Measurements from ENCODE around the gene CHI3L2.
"Not testable (repeated sequence)": the region's sequence is repeated elsewhere in the genome, so short reads cannot be mapped to it uniquely, and the experiment has no call there.

The CHI3L2 gene

GRCh38 chr1:111202707-111203623, 24.5 kb upstream of the CHI3L2 start:
- no peak for DNase-seq

GRCh38 chr1:111203681-111204200, 23.8 kb upstream of the CHI3L2 start:
- DNase-seq = peak; percentile 89

DNA sequence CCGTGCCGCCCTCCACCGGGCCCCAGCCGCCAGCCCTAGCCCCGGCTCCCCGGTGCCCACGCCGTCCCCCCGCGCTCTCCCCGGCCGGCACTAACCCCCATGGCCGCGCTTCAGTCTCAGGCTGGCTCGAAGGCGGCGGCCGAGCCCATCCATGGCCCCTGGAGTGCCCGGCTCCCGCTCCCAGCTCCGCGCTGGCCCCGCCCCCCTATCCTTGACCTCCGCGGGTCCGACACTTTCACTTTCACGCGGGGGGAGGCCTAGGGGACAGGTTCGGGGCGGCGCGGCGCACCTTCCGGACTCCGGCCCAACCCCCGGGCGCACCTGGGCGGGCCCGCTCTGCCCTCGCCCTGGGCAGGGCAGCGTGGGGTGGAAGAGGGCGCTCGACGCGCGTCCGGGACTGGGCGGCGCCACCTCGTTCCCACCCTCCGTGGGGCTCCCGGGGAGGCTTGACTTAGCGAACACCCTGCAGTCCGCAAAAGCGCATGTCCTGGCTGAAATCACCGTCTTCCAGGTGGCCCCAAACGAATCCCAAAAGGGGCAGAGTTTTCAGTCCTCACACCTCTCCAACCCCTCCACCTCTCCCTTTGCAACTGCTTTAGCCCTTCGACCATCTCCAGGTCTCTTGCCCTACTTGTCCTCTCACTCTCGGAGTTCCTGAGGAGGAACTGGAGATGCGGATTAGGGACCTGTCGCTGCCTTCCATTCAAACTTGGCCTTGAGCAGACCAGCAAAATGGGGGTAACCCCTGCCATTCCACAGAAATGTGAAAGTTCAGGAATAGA, 23.1 kb upstream of the CHI3L2 start:
- DNase-seq = peak; percentile 85

GRCh38 chr1:111204983-111205713, 22.4 kb upstream of the CHI3L2 start:
- DNase-seq = no peak

- no peak for DNase-seq
Measured at GRCh38 chr1:111205714-111206050, 21.8 kb upstream of the CHI3L2 start.

DNA sequence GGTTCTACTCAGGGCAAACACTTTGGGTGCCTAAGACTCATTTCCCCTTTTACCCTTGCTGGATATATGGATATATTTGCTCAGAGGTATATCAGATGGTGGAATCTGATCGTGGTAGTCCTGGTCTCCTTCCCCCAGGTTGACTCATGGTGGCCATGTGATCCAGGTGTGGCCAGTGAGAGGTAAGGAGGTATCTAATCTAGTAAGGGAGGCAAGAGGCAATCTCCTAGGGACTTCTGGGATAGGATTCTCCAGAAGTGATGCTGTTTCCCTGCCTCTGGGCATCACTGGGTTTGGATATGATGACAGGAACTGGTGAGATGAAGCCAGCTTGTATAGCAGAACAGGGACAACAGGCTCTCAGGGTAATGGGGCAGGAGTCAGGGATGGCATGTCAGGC, 18.6 kb upstream of the CHI3L2 start:
- DNase-seq = no peak

DNA sequence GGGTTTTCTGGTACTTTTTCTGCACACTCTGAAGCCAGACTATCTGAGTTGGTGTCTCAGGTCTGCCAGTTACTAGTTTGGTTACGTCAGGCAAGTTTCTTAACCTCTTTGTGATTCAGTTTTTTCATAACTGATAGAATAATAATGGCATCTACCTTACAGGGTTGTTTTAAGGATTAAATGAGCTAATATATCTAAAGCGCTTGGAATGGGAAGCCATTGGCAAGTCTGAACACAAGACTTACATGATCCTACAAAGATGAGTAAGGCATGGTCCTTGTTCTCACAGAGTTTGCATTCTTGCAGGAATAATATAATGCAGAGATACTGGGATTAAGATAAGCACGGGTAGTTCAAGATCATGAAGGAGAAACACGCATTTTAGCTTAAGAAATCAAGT, 17.9 kb upstream of the CHI3L2 start:
- no peak for DNase-seq

DNA sequence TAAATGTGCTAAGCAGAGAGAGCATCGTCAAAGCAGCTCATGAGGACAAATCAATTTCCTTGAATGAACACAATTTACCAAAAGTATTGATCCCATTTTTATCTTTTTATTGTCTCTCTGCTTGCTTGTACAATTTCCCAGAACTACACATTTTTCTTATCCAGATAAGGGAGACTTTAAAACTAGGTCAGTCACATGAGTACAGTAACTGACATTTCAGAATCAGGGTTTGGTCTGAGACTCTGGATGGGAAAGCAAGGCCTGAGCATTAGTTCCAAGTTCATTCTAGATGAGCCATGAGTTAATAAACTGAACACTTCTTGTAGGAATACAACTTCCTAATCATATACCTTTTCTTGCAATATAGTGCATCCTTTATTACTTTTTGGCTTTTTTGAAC, 15.6 kb upstream of the CHI3L2 start:
- no peak for DNase-seq

DNA sequence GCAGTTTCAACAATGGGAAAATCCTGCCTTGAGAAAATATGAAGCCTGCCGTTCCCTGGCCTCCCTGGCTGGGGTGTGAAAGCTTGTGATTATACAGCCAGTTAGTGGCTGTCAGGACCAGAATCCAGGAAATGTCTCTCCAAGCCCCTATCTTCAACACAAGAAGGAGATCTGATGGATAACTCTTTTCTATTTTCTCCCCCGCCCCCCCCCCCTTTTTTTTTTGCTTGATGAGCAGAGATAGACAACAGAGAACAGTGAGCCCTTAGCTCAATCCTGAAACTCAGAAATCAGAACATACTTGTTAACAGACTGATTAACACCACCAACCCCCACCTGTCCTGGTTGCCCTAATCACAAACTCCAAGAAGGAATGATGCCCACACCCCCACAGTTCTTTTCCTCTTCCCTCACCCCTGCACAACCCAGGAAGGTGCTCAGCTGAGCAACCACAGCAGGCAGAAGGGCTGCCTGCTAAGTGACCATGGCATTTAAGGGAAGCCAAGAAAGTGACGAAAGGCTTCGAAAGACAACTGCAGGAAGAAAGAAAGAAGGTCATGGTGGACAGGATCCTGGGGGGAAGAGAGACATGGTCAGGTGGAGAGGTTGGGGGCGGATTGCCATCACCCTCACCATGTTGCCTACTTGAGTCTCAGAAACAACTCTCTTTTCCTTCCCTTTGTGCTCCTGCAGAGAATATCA, 14.7 kb upstream of the CHI3L2 start:
- no peak for DNase-seq

GRCh38 chr1:111213412-111213811, 14.1 kb upstream of the CHI3L2 start:
- no peak for DNase-seq

GRCh38 chr1:111214074-111214801, 13.3 kb upstream of the CHI3L2 start:
- DNase-seq = no peak

- DNase-seq = peak; percentile 65
Measured at GRCh38 chr1:111214884-111215283, 12.6 kb upstream of the CHI3L2 start.

GRCh38 chr1:111215285-111215684, 12.2 kb upstream of the CHI3L2 start:
- not testable (repeated sequence) for DNase-seq

GRCh38 chr1:111216751-111217150, 10.8 kb upstream of the CHI3L2 start:
- no peak for DNase-seq

- DNase-seq = no peak
Measured at GRCh38 chr1:111217183-111217910, 10.2 kb upstream of the CHI3L2 start.

DNA sequence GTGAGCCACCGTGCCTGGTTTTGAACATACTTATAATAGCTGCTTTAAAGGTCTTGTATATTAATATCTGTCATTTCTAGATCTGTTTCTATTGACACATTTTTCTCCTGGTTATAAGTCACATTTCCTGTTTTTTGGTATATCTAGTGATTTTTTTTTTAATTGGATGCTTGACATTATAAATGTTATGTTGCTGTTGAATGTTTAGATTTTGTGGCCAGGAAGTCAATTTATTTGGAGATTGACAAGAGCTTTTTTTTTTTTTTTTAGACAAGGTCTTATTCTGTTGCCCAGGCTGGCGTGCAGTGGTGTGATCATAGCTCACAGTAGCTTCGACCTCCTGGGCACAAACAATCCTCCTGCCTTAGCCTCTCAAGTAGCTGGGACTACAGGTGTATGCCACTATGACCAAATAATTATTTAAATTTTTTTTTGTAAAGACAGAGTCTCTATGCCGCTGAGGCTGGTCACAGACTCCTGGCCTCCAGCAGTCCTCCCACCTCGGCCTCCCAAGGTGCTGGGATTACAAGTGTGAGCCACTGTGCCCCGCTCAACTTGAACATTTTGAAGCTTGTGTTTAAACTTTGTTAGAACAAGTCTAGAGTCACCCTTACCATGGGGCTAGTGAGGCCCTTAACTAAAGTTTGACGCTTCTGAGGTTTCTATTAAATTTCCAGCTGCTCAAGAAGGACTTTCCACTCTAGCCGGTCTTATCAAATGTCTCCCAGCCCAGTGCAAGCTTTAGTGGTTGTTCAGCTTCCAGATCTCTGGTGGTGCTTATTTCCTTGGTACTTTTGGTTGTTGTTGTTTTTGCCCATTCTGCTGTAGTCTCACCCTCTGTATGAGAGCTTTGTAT, 8.6 kb upstream of the CHI3L2 start:
- no peak for DNase-seq

DNA sequence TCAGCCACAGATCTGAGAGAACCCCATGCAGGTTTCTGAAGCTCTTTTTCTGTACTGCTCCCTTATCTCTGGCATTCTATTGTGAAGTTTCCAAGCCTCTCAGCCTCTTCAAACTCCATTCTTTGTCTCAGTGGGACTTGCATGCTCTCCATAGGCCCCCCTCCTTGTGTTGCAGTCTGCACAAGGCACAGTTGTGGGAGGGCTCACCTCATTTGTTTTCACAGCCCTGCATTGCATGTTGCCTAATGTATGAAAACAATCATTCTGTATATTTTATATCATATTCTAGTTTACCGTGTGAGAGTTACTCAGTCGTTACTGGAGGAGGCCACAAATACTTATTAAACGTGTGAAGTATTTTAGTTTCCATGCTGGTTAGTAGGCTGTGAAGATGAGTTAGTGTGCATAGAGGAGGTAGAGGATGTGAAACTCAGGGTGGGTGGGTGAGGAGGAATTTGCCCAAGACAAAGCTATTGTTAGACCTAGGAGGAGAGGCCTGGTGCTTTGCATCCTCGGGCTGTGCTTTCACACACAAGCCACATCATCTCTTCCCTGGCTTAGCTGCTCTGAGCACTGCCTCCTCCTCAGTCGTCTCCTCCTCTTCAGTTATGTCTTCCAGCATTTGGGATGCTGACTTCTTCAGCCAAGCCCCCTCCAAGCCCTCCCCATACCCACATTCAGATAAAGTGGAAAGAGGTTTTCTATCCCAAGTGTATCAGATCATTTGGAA, 7.8 kb upstream of the CHI3L2 start:
- DNase-seq = peak; percentile 19

DNA sequence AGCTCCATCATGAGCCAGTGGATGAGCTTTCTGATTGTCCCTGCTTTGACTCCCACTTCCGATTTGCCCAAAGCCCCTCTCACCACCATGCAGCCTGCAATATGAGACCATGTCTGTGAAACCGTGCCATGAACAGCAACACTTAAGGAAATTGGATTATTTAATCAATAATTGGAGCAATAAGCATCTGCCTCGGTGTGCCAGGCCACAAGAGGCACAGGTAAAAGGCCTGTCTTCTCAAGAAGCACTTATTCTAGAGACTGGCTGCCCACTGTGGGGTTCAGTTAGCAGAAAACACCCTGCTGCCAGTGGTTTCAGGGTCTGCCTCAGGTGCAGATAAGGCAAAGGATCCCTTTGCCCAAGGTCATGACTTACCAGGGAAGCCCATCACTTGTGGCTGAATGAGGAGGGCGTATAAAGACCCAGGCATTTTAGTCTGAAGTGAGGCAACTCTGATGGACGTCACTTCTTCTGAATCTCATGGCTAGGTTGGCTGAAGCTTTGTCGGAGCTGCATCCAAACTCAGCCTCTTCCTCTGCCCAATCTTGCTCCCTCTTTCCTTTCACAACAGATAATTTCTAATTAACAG, 7.1 kb upstream of the CHI3L2 start:
- no peak for DNase-seq

DNA sequence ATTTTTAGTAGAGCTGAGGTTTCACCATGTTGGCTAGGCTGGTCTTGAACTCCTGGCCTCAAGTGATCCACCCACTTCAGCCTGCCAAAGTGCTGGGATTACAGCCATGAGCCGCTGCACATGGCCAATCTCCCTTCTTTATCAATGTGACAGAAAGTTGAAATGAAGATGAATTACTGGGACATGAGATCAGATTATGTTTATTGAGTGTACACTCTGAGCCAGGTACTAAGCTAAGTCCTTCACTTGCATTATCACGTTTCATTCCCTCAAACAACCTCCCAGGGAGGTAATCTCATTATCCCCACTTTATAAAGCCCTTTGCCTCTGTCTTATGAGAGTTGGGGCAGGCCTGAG, 6.3 kb upstream of the CHI3L2 start:
- DNase-seq = no peak

Data from CD4-positive, alpha-beta T cell treated with Interleukin-10 for 1 hour (primary cell).